B cell (primary cell): ENCODE results near the gene AARS2. TPM values are rescaled to one million over a fixed set of nuclear protein-coding genes. Genes with fewer than 3 reads are reported as not detected.

ENCODE experiments used
- ATAC-seq: fragments of 200-7000 bp; cut with Tn5 transposase; one replicate; pipeline ENCODE4 v1.10.0; 2021; ENCODE audit warnings: low read depth, mild to moderate bottlenecking, moderate number of reproducible peaks, moderate library complexity
- CTCF ChIA-PET: fragments of 350-600 bp; sonication (Branson Sonifier 250); formaldehyde crosslinking; loops from one replicate; lab custom pipeline; 2021; ENCODE audit warnings: antibody characterized with exemption, inconsistent platforms; lab: Charles Lee
- POLR2A ChIA-PET: fragments of 350-600 bp; sonication (Branson Sonifier 250); formaldehyde crosslinking; loops from one replicate; lab custom pipeline; 2021; ENCODE audit warnings: antibody characterized with exemption; lab: Charles Lee
- DNase-seq: peaks from one replicate; pipeline ENCODE4 v3.0.0; 2013
- H2AFZ ChIP-seq: 2 replicates; pipeline ENCODE4 v1.6.1; 2012; ENCODE audit warnings: mild to moderate bottlenecking, low read depth, low read length; ENCODE audit not compliant: insufficient read depth, poor library complexity, severe bottlenecking
- H3K27ac ChIP-seq, 2 donors: 1 replicate in 1 of 2; 2 replicates in 1 of 2; pipeline ENCODE4 v1.5.1; 2012 to 2013; ENCODE audit warnings: low read length in 2 of 2, mild to moderate bottlenecking in 2 of 2, moderate library complexity in 1 of 2
- H3K27me3 ChIP-seq, 4 experiments: fragments of 200-600 bp in 1 of 4; sonication (generic) in 1 of 4; replicated peaks in 1 of 4; 1 replicate in 2 of 4; 2 replicates in 2 of 4; pipeline versions ENCODE4 v1.6.1 to v1.7.0; 2013 to 2016; ENCODE audit warnings: low read length in 3 of 4, mild to moderate bottlenecking in 2 of 4, mixed read lengths in 1 of 4, moderate library complexity in 1 of 4; ENCODE audit not compliant: insufficient read depth in 4 of 4, control insufficient read depth in 3 of 4; ENCODE audit errors: control extremely low read depth in 1 of 4
- H3K36me3 ChIP-seq, 2 experiments: replicated peaks in 1 of 2; 1 replicate in 1 of 2; 2 replicates in 1 of 2; pipeline versions ENCODE4 v1.6.1 to v1.7.1; 2013; ENCODE audit warnings: low read length in 1 of 2; ENCODE audit not compliant: insufficient read depth in 2 of 2, control insufficient read depth in 1 of 2; ENCODE audit errors: control extremely low read depth in 1 of 2, extremely low read depth in 1 of 2
- H3K4me1 ChIP-seq, 2 donors: fragments of 200-600 bp in 1 of 2; sonication (generic) in 1 of 2; 1 replicate in 1 of 2; 2 replicates in 1 of 2; pipeline versions ENCODE4 v1.5.1 to v1.6.1; 2013 to 2017; ENCODE audit warnings: low read length in 2 of 2; ENCODE audit not compliant: control insufficient read depth in 2 of 2, insufficient read depth in 2 of 2
- H3K4me2 ChIP-seq: replicated peaks from 2 replicates; pipeline ENCODE3; 2012; ENCODE audit warnings: mild to moderate bottlenecking, low read depth, low read length; ENCODE audit not compliant: poor library complexity, severe bottlenecking
- H3K4me3 ChIP-seq, 5 experiments: fragments of 200-600 bp in 1 of 5; sonication (generic) in 1 of 5; 1 replicate in 3 of 5; 2 replicates in 2 of 5; pipeline versions ENCODE4 v1.5.1 to v1.7.0; 2011 to 2016; ENCODE audit warnings: low read length in 4 of 5, mild to moderate bottlenecking in 4 of 5, low read depth in 2 of 5, control low read depth in 1 of 5, moderate library complexity in 1 of 5; ENCODE audit not compliant: insufficient read depth in 1 of 5; ENCODE audit errors: control extremely low read depth in 1 of 5, extremely low read depth in 1 of 5
- H3K79me2 ChIP-seq: fragments of 200-600 bp; sonication (generic); one replicate; pipeline ENCODE4 v1.6.0; 2016; ENCODE audit warnings: low read length; ENCODE audit not compliant: control insufficient read depth, insufficient read depth
- H3K9ac ChIP-seq: fragments of 200-600 bp; sonication (generic); 2 replicates; pipeline ENCODE4 v1.6.1; 2017; ENCODE audit warnings: mild to moderate bottlenecking, low read length, moderate library complexity
- H3K9me3 ChIP-seq, 3 donors: one replicate each; pipeline versions ENCODE4 v1.6.1 to v1.7.1; 2013; ENCODE audit warnings: low read length in 2 of 3; ENCODE audit not compliant: control insufficient read depth in 2 of 3, insufficient read depth in 1 of 3; ENCODE audit errors: control extremely low read depth in 1 of 3
- H4K20me1 ChIP-seq: 2 replicates; pipeline ENCODE4 v1.6.0; 2012; ENCODE audit warnings: mild to moderate bottlenecking, low read length; ENCODE audit not compliant: insufficient read depth, control insufficient read depth, poor library complexity, severe bottlenecking
- H3K27ac Mint-ChIP-seq: one replicate; pipeline ENCODE4 v1.8.0; 2021; ENCODE audit warnings: mixed read lengths
- H3K27me3 Mint-ChIP-seq: one replicate; pipeline ENCODE4 v1.8.0; 2021; ENCODE audit warnings: mixed read lengths
- H3K4me1 Mint-ChIP-seq: one replicate; pipeline ENCODE4 v1.8.0; 2021; ENCODE audit warnings: mixed read lengths
- H3K4me3 Mint-ChIP-seq: one replicate; pipeline ENCODE4 v1.8.0; 2021; ENCODE audit warnings: mixed read lengths
- H3K9me3 Mint-ChIP-seq: one replicate; pipeline ENCODE4 v1.8.0; 2022; ENCODE audit warnings: mixed read lengths; ENCODE audit not compliant: insufficient read depth
- EZH2 ChIP-seq: IDR thresholded peaks from 2 replicates; pipeline ENCODE4 v1.6.1; 2012; ENCODE audit warnings: borderline replicate concordance, low read depth, mild to moderate bottlenecking, moderate library complexity, low read length; ENCODE audit not compliant: insufficient read depth, poor library complexity, severe bottlenecking
- WGBS: methylation state at CpG from one replicate; pipeline ENCODE4 v1.1.5; 2013; ENCODE audit warnings: missing lambda C conversion rate; ENCODE audit not compliant: insufficient coverage; 5-methylcytosine and 5-hydroxymethylcytosine counted together
- intact Hi-C: fragments of 100-400 bp; cut with micrococcal nuclease; formaldehyde crosslinking; loops from one replicate; pipeline ENCODE4 v1.10.0; 2022
- polyA plus RNA-seq: library from polyadenylated mRNA; depleted of rRNA; stranded (reverse); fragments of >200 nt; gene quantifications from 2 replicates; pipeline ENCODE4 v1.2.3, GENCODE V29; 2012
- total RNA-seq, 2 donors: library from RNA; stranded (reverse); fragments of 120-200 nt in 1 of 2; gene quantifications; 1 replicate in 1 of 2; 2 replicates in 1 of 2; pipeline versions ENCODE4 v1.2.3 to v1.2.4, GENCODE V29; 2013 to 2022
- TF ChIP-seq, protein P1 (sequence below): fragments of 200-600 bp; IDR thresholded peaks from one replicate; pipeline ENCODE4 v1.8.0; 2022; ENCODE audit warnings: antibody characterized with exemption, mild to moderate bottlenecking

The AARS2 gene
- total and polyA plus RNA-seq, 2 donors (not counting 1 experiment from before 2014, with no cell fraction given) = 11.3 to 21.3 TPM

DNA sequence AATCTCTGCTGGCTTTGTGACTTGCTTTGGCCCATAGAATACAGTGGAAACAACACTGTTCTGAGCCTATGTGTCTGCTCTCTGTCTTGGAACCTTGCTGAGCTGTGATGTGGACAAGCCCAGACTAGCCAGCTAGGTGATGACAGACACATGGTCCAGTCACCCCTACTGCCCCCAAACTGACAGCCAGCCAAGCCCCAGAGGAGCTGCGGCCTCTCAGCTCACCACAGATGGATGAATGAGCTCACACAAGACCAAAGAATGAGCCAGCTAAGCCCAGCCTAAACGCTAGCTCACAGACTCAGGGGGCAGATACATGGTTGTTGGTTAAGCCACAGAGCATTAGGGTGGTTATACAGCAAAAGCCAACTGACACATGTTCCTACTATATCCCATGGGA, 4.1 kb downstream of the AARS2 start:
- Histone ChIP-seq H3K9ac (no peak overlapping the region), H3K4me1 (peaks cover 7 to 9% of the 10 kb centered on the region in 2 donors), H3K79me2 (peaks cover 17% of the 10 kb centered on the region), H3K27ac (no peak overlapping the region), H3K4me2 (no peak overlapping the region), H3K27me3 (no peaks in the 10 kb centered on the region), H3K36me3 (peaks cover 0 to 59% of the 10 kb centered on the region in 2 experiments), H3K9me3 (no peaks in the 10 kb centered on the region), H4K20me1 (no peaks in the 10 kb centered on the region), H3K4me3 (no peak overlapping the region), H2AFZ (no peak overlapping the region)
- Mint-ChIP-seq H3K4me1 (peaks cover 17% of the 10 kb centered on the region), H3K4me3 (no peak overlapping the region), H3K27me3 (no peaks in the 10 kb centered on the region), H3K9me3 (no peaks in the 10 kb centered on the region), H3K27ac (no peak overlapping the region)
- no peak for TF ChIP-seq EZH2
- TF ChIP-seq, protein P1, sequence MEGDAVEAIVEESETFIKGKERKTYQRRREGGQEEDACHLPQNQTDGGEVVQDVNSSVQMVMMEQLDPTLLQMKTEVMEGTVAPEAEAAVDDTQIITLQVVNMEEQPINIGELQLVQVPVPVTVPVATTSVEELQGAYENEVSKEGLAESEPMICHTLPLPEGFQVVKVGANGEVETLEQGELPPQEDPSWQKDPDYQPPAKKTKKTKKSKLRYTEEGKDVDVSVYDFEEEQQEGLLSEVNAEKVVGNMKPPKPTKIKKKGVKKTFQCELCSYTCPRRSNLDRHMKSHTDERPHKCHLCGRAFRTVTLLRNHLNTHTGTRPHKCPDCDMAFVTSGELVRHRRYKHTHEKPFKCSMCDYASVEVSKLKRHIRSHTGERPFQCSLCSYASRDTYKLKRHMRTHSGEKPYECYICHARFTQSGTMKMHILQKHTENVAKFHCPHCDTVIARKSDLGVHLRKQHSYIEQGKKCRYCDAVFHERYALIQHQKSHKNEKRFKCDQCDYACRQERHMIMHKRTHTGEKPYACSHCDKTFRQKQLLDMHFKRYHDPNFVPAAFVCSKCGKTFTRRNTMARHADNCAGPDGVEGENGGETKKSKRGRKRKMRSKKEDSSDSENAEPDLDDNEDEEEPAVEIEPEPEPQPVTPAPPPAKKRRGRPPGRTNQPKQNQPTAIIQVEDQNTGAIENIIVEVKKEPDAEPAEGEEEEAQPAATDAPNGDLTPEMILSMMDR = no peak
- CTCF ChIA-PET = interaction anchor here (0.9 to 9.6 kb wide), 5 partner anchors 31 to 214 kb away, joined by 3 to 107 read pairs (median 4); partner anchors contain the start of gene TMEM151B
- WGBS = 94% methylated on average over 2 of the region's 2 CpGs
- no peak for ATAC-seq
- intact Hi-C loops = no loop called here
- no peak for DNase-seq
- POLR2A ChIA-PET = no interaction called here

DNA sequence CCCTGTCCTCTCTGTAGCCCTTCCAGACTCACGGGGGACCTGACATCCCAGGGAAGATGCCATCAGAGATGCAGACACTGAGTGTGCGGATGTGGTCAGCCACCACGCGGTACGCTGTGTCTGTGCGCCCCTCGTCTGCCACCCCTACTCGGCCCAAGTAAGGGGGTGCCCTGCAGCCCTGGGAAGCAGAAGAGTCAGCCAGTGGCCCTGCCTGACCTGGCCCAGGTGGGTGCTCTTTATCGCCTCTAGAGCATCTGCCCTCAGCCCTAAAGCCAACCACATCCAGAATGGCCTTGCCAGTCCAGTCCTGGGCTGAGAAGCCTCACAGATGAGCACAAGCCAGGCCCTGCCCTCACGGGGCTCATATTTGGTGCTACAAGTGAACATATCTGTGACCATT, 5.9 kb downstream of the AARS2 start:
- POLR2A ChIA-PET = interaction anchor here (0.6 kb wide), 1 partner anchor 216 kb away, joined by 4 read pairs; no protein-coding TSS in a partner anchor
- ATAC-seq (no peak), DNase-seq (no peak)
- no peak overlapping the region for H3K27ac ChIP-seq
- H3K27me3 Mint-ChIP-seq = no peaks in the 10 kb centered on the region
- H3K79me2 ChIP-seq = peaks cover 10% of the 10 kb centered on the region
- TF ChIP-seq, protein P1 = no peak
- no peak for TF ChIP-seq EZH2
- peaks cover 3% of the 10 kb centered on the region in 2 donors for H3K4me1 ChIP-seq
- no peak overlapping the region for H3K4me2 ChIP-seq
- H4K20me1 ChIP-seq = no peaks in the 10 kb centered on the region
- no peak overlapping the region for H2AFZ ChIP-seq
- H3K9me3 ChIP-seq = no peaks in the 10 kb centered on the region
- H3K36me3 ChIP-seq = peaks cover 0 to 77% of the 10 kb centered on the region in 2 experiments
- CTCF ChIA-PET = interaction anchor here (1.1 to 9.6 kb wide), 3 partner anchors 39 to 211 kb away, joined by 4 to 107 read pairs (median 23); partner anchors contain the start of gene TMEM151B
- no peak overlapping the region for H3K4me3 Mint-ChIP-seq
- intact Hi-C loops = no loop called here
- H3K4me1 Mint-ChIP-seq = peaks cover 8% of the 10 kb centered on the region
- 97% methylated on average over 10 of the region's 10 CpGs for WGBS
- no peak overlapping the region for H3K4me3 ChIP-seq
- H3K9ac ChIP-seq = no peak overlapping the region
- no peak overlapping the region for H3K27ac Mint-ChIP-seq
- no peaks in the 10 kb centered on the region for H3K27me3 ChIP-seq
- no peaks in the 10 kb centered on the region for H3K9me3 Mint-ChIP-seq
